Progenitor cell of endocrine pancreas (in vitro differentiated cells): ENCODE results near the gene SUSD4. TPM values are rescaled to one million over a fixed set of nuclear protein-coding genes. Genes with fewer than 3 reads are reported as not detected.

Experiments
- DNase-seq: peaks from one replicate; pipeline ENCODE4 v3.0.0; 2021; ENCODE audit warnings: low spot score; ENCODE audit not compliant: unreplicated experiment
- H3K27ac Mint-ChIP-seq: 2 replicates; pipeline ENCODE4 v1.8.0; 2021; ENCODE audit warnings: mild to moderate bottlenecking, moderate library complexity, mixed read lengths
- H3K27me3 Mint-ChIP-seq: 2 replicates; pipeline ENCODE4 v1.8.0; 2021; ENCODE audit warnings: mixed read lengths
- H3K36me3 Mint-ChIP-seq: 2 replicates; pipeline ENCODE4 v1.8.0; 2022; ENCODE audit warnings: mixed read lengths; ENCODE audit not compliant: insufficient read depth
- H3K4me1 Mint-ChIP-seq: 2 replicates; pipeline ENCODE4 v1.8.0; 2021; ENCODE audit warnings: low read depth, mixed read lengths
- H3K4me3 Mint-ChIP-seq: 2 replicates; pipeline ENCODE4 v1.8.0; 2021; ENCODE audit warnings: low read depth, mild to moderate bottlenecking, moderate library complexity, mixed read lengths
- H3K9me3 Mint-ChIP-seq: 2 replicates; pipeline ENCODE4 v1.8.0; 2021; ENCODE audit warnings: low read depth, mixed read lengths
- CTCF ChIP-seq: fragments of 200-600 bp; sonication (generic); IDR thresholded peaks from one replicate; pipeline ENCODE4 v1.5.0; 2021; ENCODE audit warnings: antibody characterized with exemption, mild to moderate bottlenecking; ENCODE audit not compliant: unreplicated experiment
- total RNA-seq: library from RNA; stranded (reverse); gene quantifications from 2 replicates; pipeline ENCODE4 v1.2.1, GENCODE V29; 2021

SUSD4 gene
- total RNA-seq, 1 donor from 2014 or later: 6.0 TPM

GRCh38 chr1:223240122-223240521, 123.9 kb downstream of the SUSD4 start:
- Mint-ChIP-seq H3K27ac (no peak overlapping the region), H3K36me3 (peaks cover 1% of the 10 kb centered on the region), H3K4me1 (peaks cover 10% of the 10 kb centered on the region), H3K4me3 (no peak overlapping the region), H3K9me3 (peaks cover 29% of the 10 kb centered on the region), H3K27me3 (peaks cover 8% of the 10 kb centered on the region)
- no peak for TF ChIP-seq CTCF
- DNase-seq: no peak

- Mint-ChIP-seq H3K27ac (no peak overlapping the region), H3K4me1 (peaks cover 2% of the 10 kb centered on the region), H3K36me3 (peaks cover 1% of the 10 kb centered on the region), H3K9me3 (peaks cover 29% of the 10 kb centered on the region), H3K27me3 (peaks cover 18% of the 10 kb centered on the region), H3K4me3 (no peak overlapping the region)
- no peak for TF ChIP-seq CTCF
- DNase-seq: no peak
Observed at GRCh38 chr1:223235091-223235490, 128.9 kb downstream of the SUSD4 start.

- H3K27ac Mint-ChIP-seq: no peak overlapping the region
- H3K4me1 Mint-ChIP-seq: peaks cover 2% of the 10 kb centered on the region
- H3K9me3 Mint-ChIP-seq: peaks cover 29% of the 10 kb centered on the region
- no peak for DNase-seq
- H3K4me3 Mint-ChIP-seq: no peak overlapping the region
- peaks cover 21% of the 10 kb centered on the region for H3K27me3 Mint-ChIP-seq
- TF ChIP-seq CTCF: no peak
- peaks cover 1% of the 10 kb centered on the region for H3K36me3 Mint-ChIP-seq
Observed at GRCh38 chr1:223234534-223234933, 129.4 kb downstream of the SUSD4 start.

- Mint-ChIP-seq H3K36me3 (peaks cover 1% of the 10 kb centered on the region), H3K9me3 (peaks cover 26% of the 10 kb centered on the region), H3K27ac (no peak overlapping the region), H3K4me1 (peaks cover 2% of the 10 kb centered on the region), H3K4me3 (no peak overlapping the region), H3K27me3 (peaks cover 21% of the 10 kb centered on the region)
- no peak for DNase-seq
- no peak for TF ChIP-seq CTCF
Observed at GRCh38 chr1:223234170-223234514, 129.8 kb downstream of the SUSD4 start.

GRCh38 chr1:223233410-223234169, 130.4 kb downstream of the SUSD4 start:
- H3K27me3 Mint-ChIP-seq: peaks cover 21% of the 10 kb centered on the region
- no peak for DNase-seq
- peaks cover 1% of the 10 kb centered on the region for H3K36me3 Mint-ChIP-seq
- no peak for TF ChIP-seq CTCF
- H3K4me1 Mint-ChIP-seq: peaks cover 2% of the 10 kb centered on the region
- no peak overlapping the region for H3K27ac Mint-ChIP-seq
- H3K9me3 Mint-ChIP-seq: peaks cover 24% of the 10 kb centered on the region
- H3K4me3 Mint-ChIP-seq: no peak overlapping the region
